GM12878 (cell line): Measurements from ENCODE around the gene COL1A2. TPM values are rescaled to one million over a fixed set of nuclear protein-coding genes. Genes with fewer than 3 reads are reported as not detected.

Experiments used
- ATAC-seq: fragments of 200-7000 bp; cut with Tn5 transposase; 3 replicates; pipeline ENCODE4 v1.9.1; 2020; ENCODE audit warnings: mild to moderate bottlenecking, moderate library complexity
- BruUV-seq: library from RNA; stranded (reverse); fragments of 400-500 nt; replicated peaks from 2 replicates; lab custom pipeline; 2021; lab: Mats Ljungman, UMichigan
- CTCF ChIA-PET: fragments of 300-600 bp; sonication (Branson Sonifier 250); formaldehyde crosslinking; extraction: SDS; loops from one replicate; lab custom pipeline; 2021; ENCODE audit warnings: inconsistent platforms; lab: Yijun Ruan, JAX
- POLR2A ChIA-PET: fragments of 350-600 bp; formaldehyde crosslinking; extraction: SDS; loops from one replicate; lab custom pipeline; 2021; ENCODE audit warnings: inconsistent platforms; lab: Charles Lee
- RAD21 ChIA-PET: fragments of 300-600 bp; sonication (Branson Sonifier 250); formaldehyde crosslinking; loops from one replicate; lab custom pipeline; 2023; ENCODE audit warnings: antibody characterized with exemption; ENCODE audit not compliant: unreplicated experiment; lab: Charles Lee
- SMC1A ChIA-PET: fragments of 300-600 bp; sonication (Branson Sonifier 250); formaldehyde crosslinking; loops from one replicate; lab custom pipeline; 2023; ENCODE audit not compliant: unreplicated experiment, uncharacterized antibody; lab: Charles Lee
- DNase-seq: peaks from one replicate; pipeline ENCODE4 v3.0.0-alpha.2; 2011; ENCODE audit warnings: low read depth, low spot score
- FAIRE-seq: peaks from 3 replicates; lab custom pipeline; 2011; peaks lifted over from hg19 to GRCh38; lab: Jason Lieb, UNC
- H2AFZ ChIP-seq: 2 replicates; pipeline ENCODE4 v1.6.0; 2011; ENCODE audit warnings: low read depth, low read length, control low read depth; ENCODE audit not compliant: control insufficient read depth
- H3K27ac ChIP-seq: 2 replicates; pipeline ENCODE4 v1.5.1; 2011; ENCODE audit warnings: control low read depth; ENCODE audit not compliant: control insufficient read depth, insufficient read depth
- H3K27me3 ChIP-seq, 2 experiments: replicated peaks in 1 of 2; 2 replicates each; pipeline versions ENCODE4 v1.6.0 to v1.6.1; 2011; ENCODE audit warnings: low read length in 1 of 2; ENCODE audit not compliant: control insufficient read depth in 2 of 2, insufficient read depth in 2 of 2
- H3K36me3 ChIP-seq, 2 experiments: 2 replicates each; pipeline ENCODE4 v1.5.1; 2011; ENCODE audit warnings: low read length in 1 of 2; ENCODE audit not compliant: control insufficient read depth in 2 of 2, insufficient read depth in 2 of 2
- H3K4me1 ChIP-seq: 2 replicates; pipeline ENCODE4 v1.6.1; 2011; ENCODE audit warnings: mild to moderate bottlenecking, low read length, moderate library complexity, mixed read lengths; ENCODE audit not compliant: control insufficient read depth, insufficient read depth
- H3K4me2 ChIP-seq: 2 replicates; pipeline ENCODE4 v1.6.0; 2011; ENCODE audit warnings: control low read depth; ENCODE audit not compliant: control insufficient read depth, insufficient read depth
- H3K4me3 ChIP-seq: fragments of 200-600 bp; sonication (generic); 2 replicates; pipeline ENCODE4 v1.5.1; 2016
- H3K79me2 ChIP-seq: 2 replicates; pipeline ENCODE4 v1.6.0; 2011; ENCODE audit warnings: low read length; ENCODE audit not compliant: control insufficient read depth, insufficient read depth
- H3K9ac ChIP-seq: 2 replicates; pipeline ENCODE4 v1.8.0; 2011; ENCODE audit warnings: low read length, control low read depth, mixed read lengths; ENCODE audit not compliant: control insufficient read depth, insufficient read depth
- H3K9me3 ChIP-seq: replicated peaks from 3 replicates; pipeline ENCODE4 v1.5.1; 2011; ENCODE audit warnings: mild to moderate bottlenecking, low read length; ENCODE audit not compliant: control insufficient read depth, insufficient read depth
- H4K20me1 ChIP-seq: 2 replicates; pipeline ENCODE4 v1.6.0; 2011; ENCODE audit not compliant: control insufficient read depth, insufficient read depth
- CREM ChIP-seq: IDR thresholded peaks from 2 replicates; pipeline ENCODE4 v1.6.1; 2014; ENCODE audit warnings: antibody characterized with exemption, low read depth
- CTCF ChIP-seq, 3 experiments: IDR thresholded peaks in 2 of 3; conservative IDR thresholded peaks in 1 of 3; 2 replicates each; pipeline ENCODE4 v1.5.1; 2011; ENCODE audit warnings: low read depth in 3 of 3, low read length in 3 of 3, mild to moderate bottlenecking in 3 of 3, control low read depth in 2 of 3, moderate library complexity in 2 of 3, inconsistent platforms in 1 of 3, mixed read lengths in 1 of 3; ENCODE audit not compliant: control insufficient read depth in 2 of 3, insufficient read depth in 1 of 3; ENCODE audit errors: extremely low read depth in 1 of 3
- SRF ChIP-seq, 2 experiments: IDR thresholded peaks; 2 replicates each; pipeline ENCODE4 v1.6.1; 2011; ENCODE audit warnings: low read depth in 2 of 2, low read length in 2 of 2, mild to moderate bottlenecking in 1 of 2, moderate library complexity in 1 of 2
- STAT3 ChIP-seq: IDR thresholded peaks from 2 replicates; pipeline ENCODE4 v1.6.1; 2011; ENCODE audit warnings: low read depth, low read length, improper control_type of control experiment
- TCF12 ChIP-seq: IDR thresholded peaks from 2 replicates; pipeline ENCODE4 v1.6.1; 2011; ENCODE audit warnings: low read depth, mild to moderate bottlenecking, low read length
- WGBS: methylation state at CpG from one replicate; pipeline ENCODE4 v1.1.6; 2016; ENCODE audit warnings: low lambda C conversion rate; ENCODE audit not compliant: insufficient replicate concordance, insufficient coverage; ENCODE audit errors: missing lambda C conversion rate; 5-methylcytosine and 5-hydroxymethylcytosine counted together
- in situ Hi-C: fragments of 300-500 bp; cut with MboI; formaldehyde crosslinking; loops from 9 replicates; pipeline ENCODE4 v1.14.3; 2018; ENCODE audit warnings: mixed read lengths
- intact Hi-C: fragments of 100-400 bp; cut with micrococcal nuclease; formaldehyde crosslinking; loops from one replicate; pipeline ENCODE4 v1.14.2; 2022; ENCODE audit not compliant: unreplicated experiment
- polyA plus RNA-seq, 11 experiments: library from polyadenylated mRNA; depleted of rRNA in 4 of 11; unstranded in 6 of 11; stranded (reverse) in 5 of 11; fragments of >200 nt; fragmentation: Nextera tagmentation in 4 of 11; fragmentation: Illumina TruSeq in 1 of 11; extraction: Ambion mirVana in 4 of 11; extraction: Trizol in 1 of 11; gene quantifications; 1 replicate in 1 of 11; 2 replicates in 10 of 11; pipeline versions ENCODE4 v1.2.1 to v1.2.3, GENCODE V29; 2011 to 2016; ENCODE audit warnings: inconsistent platforms in 2 of 11, missing spikeins in 2 of 11, low read depth in 1 of 11
- total RNA-seq, 4 experiments: library from RNA; depleted of rRNA in 3 of 4; stranded (reverse); fragments of >200 nt in 3 of 4; fragmentation: Illumina TruSeq in 1 of 4; extraction: Trizol in 1 of 4; gene quantifications; 2 replicates each; pipeline versions ENCODE4 v1.2.1 to v1.2.3, GENCODE V29; 2013 to 2021

The COL1A2 gene
- total and polyA plus RNA-seq, 10 of the 15 experiments (the other 5 are each of a cell fraction or from before 2014, with no cell fraction given), result 0.03 to 2.5 (median 0.76) TPM; not detected in 4

- Histone ChIP-seq H3K27ac (no peak overlapping the region), H4K20me1 (no peaks in the 10 kb centered on the region), H3K36me3 (no peaks in the 10 kb centered on the region), H3K79me2 (no peaks in the 10 kb centered on the region), H3K4me3 (no peak overlapping the region), H3K9ac (no peak overlapping the region)
- ChIA-PET CTCF (interaction anchor here (0.8 to 1.8 kb wide), 21 partner anchors 8 to 1290 kb away, joined by 3 to 23 read pairs (median 4); no protein-coding TSS in a partner anchor), POLR2A (no interaction called here), RAD21 (interaction anchor here (1.0 to 1.7 kb wide), 12 partner anchors 10 to 953 kb away, joined by 3 to 10 read pairs (median 4); no protein-coding TSS in a partner anchor)
- FAIRE-seq, result no peak
- in situ Hi-C loops, result loop anchor here (5.0 kb wide), 1 partner anchor 599 kb away; no protein-coding TSS in a partner anchor
- TF ChIP-seq CREM (no peak), CTCF (IDR thresholded peaks at IDR 0.05 in 2 of 3, conservative IDR thresholded peaks at IDR 0.05 in 1 of 3; ENCODE audit: control insufficient read depth in 2 of 3, extremely low read depth in 1 of 3, insufficient read depth in 1 of 3, low read depth in 3 of 3, low read length in 3 of 3) (0 out of 6 replicates have a peak, but pooled peaks of 1 of the 3 experiments have one; percentile 2)
- TF ChIP-seq, all 136 proteins: peak for 1
- ATAC-seq (no peak), DNase-seq (no peak)
- peaks cover 2 to 3% of the 10 kb centered on the region in 2 experiments; a peak in 2 of 4 replicates for H3K27me3 ChIP-seq
- BruUV-seq, result no TSS peak
- H3K4me2 ChIP-seq, result no peak overlapping the region
- WGBS, result 47% methylated on average over 3 of the region's 3 CpGs
- no peak overlapping the region for H2AFZ ChIP-seq
- no peaks in the 10 kb centered on the region for H3K4me1 ChIP-seq
- intact Hi-C loops, result loop anchor here (5.0 to 10.0 kb wide), 3 partner anchors 109 to 771 kb away; no protein-coding TSS in a partner anchor
- no peaks in the 10 kb centered on the region for H3K9me3 ChIP-seq
- SMC1A ChIA-PET, result interaction anchor here (1.0 to 2.6 kb wide), 13 partner anchors 9 to 684 kb away, joined by 3 to 11 read pairs (median 4); no protein-coding TSS in a partner anchor
Observed at GRCh38 chr7:94396037-94396431, 1.3 kb downstream of the COL1A2 start.

GRCh38 chr7:94396596-94396995 is 1.9 kb downstream of the COL1A2 start:
- no peak for FAIRE-seq
- no peak overlapping the region for H3K27ac ChIP-seq
- H3K79me2 ChIP-seq, result no peaks in the 10 kb centered on the region
- DNase-seq, result no peak
- intact Hi-C loops (loop anchor here (5.0 to 10.0 kb wide), 3 partner anchors 109 to 772 kb away; no protein-coding TSS in a partner anchor), in situ Hi-C loops (loop anchor here (5.0 kb wide), 1 partner anchor 599 kb away; no protein-coding TSS in a partner anchor)
- 28% methylated on average over 4 of the region's 4 CpGs for WGBS
- H3K9ac ChIP-seq, result no peak overlapping the region
- no peak overlapping the region for H3K4me2 ChIP-seq
- ChIA-PET SMC1A (interaction anchor here (1.0 to 2.6 kb wide), 2 partner anchors 494 to 592 kb away, joined by 3 to 11 read pairs; no protein-coding TSS in a partner anchor), RAD21 (no interaction called here), CTCF (interaction anchor here (0.6 to 1.7 kb wide), 4 partner anchors 309 to 681 kb away, joined by 3 to 6 read pairs (median 4); no protein-coding TSS in a partner anchor), POLR2A (no interaction called here)
- no peak for TF ChIP-seq TCF12
- no peak for TF ChIP-seq SRF (IDR thresholded peaks at IDR 0.05; ENCODE audit: low read depth in 2 of 2, low read length in 2 of 2)
- no peak for TF ChIP-seq STAT3
- no peak for ATAC-seq
- no TSS peak for BruUV-seq
- peaks cover 2 to 3% of the 10 kb centered on the region in 2 experiments; a peak in 2 of 4 replicates for H3K27me3 ChIP-seq
- no peaks in the 10 kb centered on the region for H4K20me1 ChIP-seq
- no peak overlapping the region for H2AFZ ChIP-seq
- H3K9me3 ChIP-seq, result no peaks in the 10 kb centered on the region
- H3K4me1 ChIP-seq, result no peaks in the 10 kb centered on the region
- no peaks in the 10 kb centered on the region for H3K36me3 ChIP-seq
- H3K4me3 ChIP-seq, result no peak overlapping the region
